ENCODE results near the gene GBX2.

Gene GBX2

DNA sequence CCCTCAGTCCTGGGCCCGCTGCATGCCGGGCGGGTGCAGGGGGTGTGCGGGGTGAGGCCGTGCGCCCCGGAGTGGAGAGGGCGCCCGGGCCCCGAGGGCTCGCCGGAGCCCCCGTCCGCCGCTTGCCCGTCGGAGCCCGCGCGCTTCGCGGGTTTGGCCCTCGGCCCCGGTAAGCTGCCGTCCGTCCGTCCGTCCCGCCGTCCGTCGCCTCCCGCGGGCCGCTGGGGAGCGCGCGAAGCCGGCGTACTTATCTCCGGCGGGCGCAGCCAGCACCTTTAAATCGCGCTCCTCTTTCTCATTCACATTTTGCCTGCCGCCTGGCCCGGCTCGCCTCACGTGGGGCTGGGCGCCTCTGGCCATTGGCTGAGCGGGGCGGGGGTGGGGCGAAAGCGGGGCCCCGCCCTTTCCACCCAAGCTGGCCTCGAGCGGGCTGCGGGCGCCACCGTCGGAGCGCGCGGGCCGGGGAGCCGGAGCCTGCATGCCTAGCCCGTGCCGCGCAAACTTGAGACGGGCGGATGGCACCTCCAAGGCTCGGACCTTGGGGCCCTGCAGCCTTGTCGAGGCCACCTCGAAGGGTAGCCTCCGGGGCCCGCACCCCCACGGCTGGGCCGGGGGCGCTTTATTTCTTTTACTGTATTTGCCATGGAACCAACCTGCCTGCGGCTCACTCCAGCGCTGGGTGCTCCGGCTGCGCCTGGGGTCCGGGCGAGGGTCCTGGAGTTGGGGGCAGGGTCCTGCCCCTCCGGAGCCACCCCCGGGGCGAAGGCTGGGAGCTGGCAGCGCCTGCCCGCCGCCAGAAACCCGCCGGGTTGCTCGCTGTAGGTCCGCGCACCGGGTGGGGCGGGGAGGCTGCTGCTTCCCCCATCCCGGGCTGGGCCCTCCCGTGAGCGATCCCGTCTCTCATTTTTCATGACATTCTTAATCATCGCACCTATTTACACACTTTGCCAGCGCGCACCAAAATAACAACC lies at the start of gene GBX2:
Gene GBX2 (minus strand): TSS at position 277 of the 971 bp plus-strand sequence. CDS start 415 bp downstream, outside the sequence.
- peak; percentile 75 for DNase-seq

GRCh38 chr2:236217926-236218325 lies 49.7 kb upstream of the GBX2 start:
- DNase-seq: no peak

- DNase-seq: no peak
Observed at GRCh38 chr2:236216711-236217110, 48.5 kb upstream of the GBX2 start.

GRCh38 chr2:236215761-236216333 lies 47.7 kb upstream of the GBX2 start:
- DNase-seq: no peak

GRCh38 chr2:236215196-236215595 lies 47.0 kb upstream of the GBX2 start:
- DNase-seq: no peak

DNA sequence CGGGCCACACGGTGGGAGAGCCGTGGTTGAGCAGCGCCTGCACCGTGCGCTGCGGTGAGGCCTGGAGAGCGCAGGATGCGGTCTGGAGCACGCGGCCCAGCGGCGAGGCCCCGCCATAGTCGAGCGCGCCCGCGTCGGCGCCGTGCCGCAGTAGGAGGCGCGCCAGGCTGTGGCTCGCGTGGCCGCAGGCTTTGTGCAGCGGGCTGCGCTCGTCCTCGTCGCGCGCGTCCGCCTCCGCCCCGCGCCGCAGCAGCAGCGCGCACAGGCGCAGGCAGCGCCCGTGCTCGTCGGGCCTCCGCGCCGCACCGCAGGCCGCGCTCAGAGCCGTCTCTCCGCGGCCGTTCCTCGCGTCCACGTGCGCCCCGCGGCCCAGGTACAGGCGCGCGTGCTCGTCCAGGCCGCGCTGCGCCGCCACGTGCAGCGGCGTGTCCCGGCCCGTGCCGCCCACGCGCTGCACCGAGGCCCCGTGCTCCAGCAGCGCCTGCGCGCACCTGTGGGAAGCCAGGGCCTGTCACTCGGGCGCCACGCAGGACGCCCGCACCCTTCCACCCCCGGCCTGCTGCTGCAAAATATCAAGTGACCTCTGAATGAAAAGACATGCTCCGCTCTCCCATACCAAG lies 46.3 kb upstream of the GBX2 start:
- DNase-seq: no peak

DNA sequence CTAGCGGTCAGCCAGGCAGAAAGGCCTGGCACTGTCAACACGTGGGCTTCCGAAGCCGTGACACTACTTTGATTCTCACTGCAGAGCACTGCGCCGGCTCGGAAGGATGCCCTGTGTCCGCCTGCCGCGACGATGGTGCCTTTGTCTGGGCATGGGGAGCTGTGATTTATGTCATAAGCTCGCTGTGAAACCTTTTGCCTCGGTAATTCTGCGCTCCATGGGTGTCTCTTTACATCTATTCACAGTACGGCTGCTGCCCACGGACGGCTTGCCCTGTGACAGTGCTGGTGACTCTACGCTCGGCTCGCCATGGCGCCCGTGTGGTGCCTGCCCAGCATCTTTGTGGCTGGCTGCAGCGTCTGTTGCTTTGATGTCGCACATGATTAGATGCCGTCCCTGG lies 43.1 kb upstream of the GBX2 start:
- DNase-seq: no peak

DNA sequence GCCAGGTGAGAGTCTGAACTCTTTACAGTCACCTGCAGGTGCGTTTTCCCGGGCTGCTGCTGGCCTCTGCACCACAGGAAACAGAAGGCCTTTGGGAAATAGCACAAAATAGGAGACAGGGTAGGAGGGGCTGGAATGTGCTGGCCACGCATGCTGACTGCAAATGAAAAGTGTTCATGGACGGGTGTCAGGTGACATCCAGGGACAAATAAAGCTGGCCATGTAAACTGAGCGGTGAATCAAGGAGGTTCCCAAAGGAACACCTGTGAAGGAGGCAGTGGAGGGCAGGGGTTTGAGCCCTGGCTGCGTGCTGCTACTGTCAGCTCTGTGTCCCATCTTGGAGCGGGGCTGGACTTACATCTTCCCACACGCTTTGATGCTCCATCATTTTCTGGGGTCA lies 42.4 kb upstream of the GBX2 start:
- DNase-seq: no peak

GRCh38 chr2:236209996-236210395 lies 41.8 kb upstream of the GBX2 start:
- no peak for DNase-seq

DNA sequence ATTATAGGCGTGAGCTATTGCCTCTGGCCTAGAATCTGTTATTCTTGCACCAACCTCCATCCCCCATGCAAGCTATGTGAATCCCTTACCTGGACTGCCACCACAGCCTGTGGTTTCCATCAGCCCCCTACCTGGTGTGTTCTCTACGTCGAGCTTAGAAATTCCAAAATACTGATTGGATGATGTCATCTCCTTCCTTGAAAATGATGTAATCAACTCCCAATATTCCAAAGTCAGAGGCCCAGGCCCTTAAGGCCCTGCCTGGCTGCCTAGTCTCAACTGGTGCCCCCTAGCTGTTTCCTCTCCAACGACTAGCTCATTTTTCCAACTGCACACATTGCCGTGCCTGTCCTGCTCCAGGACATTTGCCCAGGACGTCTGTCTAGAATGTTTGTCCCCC lies 41.3 kb upstream of the GBX2 start:
- DNase-seq: no peak

- no peak for DNase-seq
Observed at GRCh38 chr2:236208019-236208926, 40.1 kb upstream of the GBX2 start.

DNA sequence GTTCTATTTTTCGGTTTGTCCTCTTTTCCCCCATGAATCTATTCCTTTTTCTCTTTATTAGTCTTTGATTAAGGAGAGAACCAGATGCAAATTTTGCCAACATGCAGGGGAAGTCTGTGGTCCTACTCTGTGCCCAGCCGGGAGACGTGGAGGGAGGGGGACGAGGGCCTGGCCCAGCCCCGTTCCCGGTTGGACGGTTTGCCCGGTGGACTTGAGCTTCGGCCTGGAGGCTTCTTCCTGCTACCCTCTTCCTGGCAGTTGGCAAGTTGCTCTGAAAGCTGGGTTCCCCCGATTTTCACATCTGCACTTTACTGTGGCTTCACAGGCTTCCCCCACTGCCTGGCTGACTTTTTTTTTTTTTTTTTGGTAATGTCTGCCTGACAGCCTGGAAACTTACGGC lies 39.3 kb upstream of the GBX2 start:
- DNase-seq: no peak

- DNase-seq: no peak
Observed at GRCh38 chr2:236205867-236206645, 37.9 kb upstream of the GBX2 start.

GRCh38 chr2:236204953-236205352 lies 36.8 kb upstream of the GBX2 start:
- DNase-seq: no peak

DNA sequence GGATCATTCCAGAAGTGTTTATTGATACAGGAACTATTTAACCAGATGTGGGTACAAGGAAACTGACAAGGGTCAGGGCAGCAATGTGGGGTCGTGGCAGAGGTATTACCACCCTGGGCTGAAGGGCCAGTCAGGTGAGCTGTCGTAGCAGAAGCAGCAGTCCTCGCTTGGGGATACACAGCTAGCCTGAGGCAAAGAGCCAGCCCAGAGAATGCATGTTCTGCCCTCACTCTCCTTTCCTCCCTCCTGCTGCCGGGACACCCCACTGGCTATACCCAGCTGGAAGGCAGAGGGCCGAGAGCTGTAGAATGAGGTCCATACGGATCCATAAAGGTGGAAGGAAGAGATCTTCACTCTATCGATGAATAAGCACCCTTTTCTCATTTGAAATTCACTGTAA lies 32.2 kb upstream of the GBX2 start:
- no peak for DNase-seq

DNA sequence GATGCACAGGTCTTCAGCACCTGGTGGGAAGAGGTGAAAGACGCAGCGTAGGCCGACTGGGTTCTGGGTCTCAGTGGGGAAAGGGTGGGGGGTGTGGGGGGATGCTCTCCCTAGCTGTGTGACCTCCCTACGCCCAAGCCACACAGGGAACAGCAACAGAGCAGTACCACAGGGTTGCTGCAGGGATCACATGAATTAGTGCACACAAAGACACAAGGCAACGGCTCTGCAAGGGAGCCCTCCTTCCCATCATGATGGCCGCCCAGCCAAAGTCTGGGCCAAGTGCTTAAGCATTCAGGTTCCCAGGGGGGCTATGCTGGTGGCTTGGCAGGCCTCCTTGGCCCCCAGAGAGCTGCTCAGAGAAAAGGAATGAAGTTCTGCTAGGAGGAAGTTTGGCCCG lies 28.2 kb upstream of the GBX2 start:
- no peak for DNase-seq

DNA sequence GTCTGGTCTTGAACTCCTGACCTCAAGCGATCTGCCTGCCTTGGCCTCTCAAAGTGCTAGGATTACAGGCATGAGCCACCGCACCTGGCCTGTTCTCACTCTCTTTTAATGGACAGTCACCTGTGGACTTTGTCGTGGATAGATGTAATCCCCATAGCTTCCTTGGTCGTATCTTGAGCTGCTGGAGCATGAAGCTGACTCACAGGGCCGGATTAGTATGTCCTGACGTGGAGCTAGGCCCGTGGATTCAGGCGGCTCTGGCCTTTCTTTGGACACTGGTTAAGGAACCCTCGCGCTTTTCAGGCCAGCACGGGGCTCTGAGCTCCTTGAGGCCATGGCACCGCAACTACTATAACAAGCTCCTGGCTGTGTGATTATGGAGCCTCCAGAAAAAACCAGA lies 27.5 kb upstream of the GBX2 start:
- DNase-seq: no peak

- DNase-seq: no peak
Observed at GRCh38 chr2:236194786-236195185, 26.6 kb upstream of the GBX2 start.

DNA sequence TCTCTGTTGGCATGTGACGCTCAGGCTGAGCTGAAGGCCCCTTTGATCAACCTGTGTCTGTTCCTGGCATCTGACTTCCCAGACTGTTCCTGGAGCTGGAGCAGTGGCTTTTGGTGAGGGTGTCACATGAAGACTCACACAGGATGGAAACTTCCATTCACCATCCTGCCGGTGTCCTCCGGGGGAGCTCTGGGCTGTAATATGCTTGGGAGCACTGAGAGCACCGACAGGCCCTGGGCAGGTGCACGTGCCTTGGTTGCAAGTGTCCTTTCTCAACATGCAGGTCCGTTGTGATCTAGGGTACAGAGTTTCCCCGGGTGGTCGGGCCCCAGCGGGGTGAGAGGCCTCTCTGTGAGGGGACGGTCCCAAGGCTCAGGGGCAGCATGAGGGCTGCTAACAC lies 24.8 kb upstream of the GBX2 start:
- no peak for DNase-seq

DNA sequence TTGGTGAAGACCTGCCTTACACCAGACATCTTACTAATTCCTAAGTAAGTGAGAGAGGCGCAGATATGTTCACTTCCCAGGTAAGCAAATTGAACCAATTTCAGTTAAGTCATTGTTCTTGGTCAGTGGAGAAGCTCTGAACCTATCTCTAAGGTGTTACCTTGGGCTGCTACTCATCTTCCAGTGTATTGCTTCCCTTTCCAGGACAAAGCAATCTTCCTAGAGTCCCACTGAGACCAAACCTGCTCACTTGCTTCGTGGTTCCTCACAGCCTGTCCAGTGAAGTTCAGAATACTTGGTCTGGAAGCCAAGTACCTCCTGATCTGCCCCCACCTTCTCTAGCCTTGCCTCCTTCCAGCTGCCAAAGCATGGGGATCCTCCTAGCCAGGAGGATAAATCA lies 22.5 kb upstream of the GBX2 start:
- no peak for DNase-seq

DNA sequence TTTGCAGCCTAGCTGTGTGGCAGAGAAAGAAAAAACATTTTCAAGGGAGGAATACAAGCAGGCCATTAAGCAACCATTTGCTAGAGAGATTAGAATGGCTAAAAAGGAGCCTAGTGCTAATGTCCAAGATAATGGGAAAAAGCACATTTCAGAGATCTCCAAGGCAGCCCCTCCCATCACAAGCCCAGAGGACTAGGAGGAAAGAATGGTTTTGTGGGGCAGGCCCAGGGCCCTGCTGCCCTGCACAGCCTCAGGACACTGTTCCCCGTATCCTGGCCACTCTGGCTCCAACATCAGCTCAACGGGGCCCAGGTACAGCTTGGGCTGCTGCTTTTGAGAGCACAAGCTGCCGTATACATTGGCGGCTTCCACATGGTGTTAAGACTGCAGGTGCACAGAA lies 16.5 kb upstream of the GBX2 start:
- no peak for DNase-seq

- peak; percentile 12 for DNase-seq
Observed at GRCh38 chr2:236180831-236181453, 12.8 kb upstream of the GBX2 start.
